KG1 (cell line): Measurements from ENCODE around the gene ABR.
"Not testable (repeated sequence)": the region's sequence is repeated elsewhere in the genome, so short reads cannot be mapped to it uniquely, and the experiment has no call there.

Source experiments
- DNase-seq: peaks from one replicate; lab custom pipeline; 2025; lab: John Stamatoyannopoulos, UW

Gene ABR

GRCh38 chr17:1047879-1048470 lies 131.8 kb downstream of the ABR start:
- no peak for DNase-seq

GRCh38 chr17:1047177-1047878 lies 132.5 kb downstream of the ABR start:
- no peak for DNase-seq

- DNase-seq = no peak
These were observed 134.3 kb downstream of the ABR start for GRCh38 chr17:1045456-1045855.

GRCh38 chr17:1044387-1045009 lies 135.3 kb downstream of the ABR start:
- not testable (repeated sequence) for DNase-seq

- DNase-seq = no peak
These were observed 136.1 kb downstream of the ABR start for GRCh38 chr17:1043601-1044251.

- DNase-seq = no peak
These were observed 137.3 kb downstream of the ABR start for GRCh38 chr17:1042486-1042885.

- DNase-seq = no peak
These were observed 138.0 kb downstream of the ABR start for GRCh38 chr17:1041746-1042145.

- DNase-seq = no peak
These were observed 139.6 kb downstream of the ABR start for GRCh38 chr17:1040216-1040600.

- DNase-seq = no peak
These were observed 140.1 kb downstream of the ABR start for GRCh38 chr17:1039511-1040215.

GRCh38 chr17:1039123-1039507 lies 140.7 kb downstream of the ABR start:
- DNase-seq = no peak

- no peak for DNase-seq
These were observed 141.2 kb downstream of the ABR start for GRCh38 chr17:1038459-1039122.

- no peak for DNase-seq
These were observed 142.4 kb downstream of the ABR start for GRCh38 chr17:1037238-1037879.

GRCh38 chr17:1036845-1037237 lies 142.9 kb downstream of the ABR start:
- no peak for DNase-seq

- DNase-seq = no peak
These were observed 143.5 kb downstream of the ABR start for GRCh38 chr17:1036171-1036844.

- DNase-seq = no peak
These were observed 144.1 kb downstream of the ABR start for GRCh38 chr17:1035546-1036170.

GRCh38 chr17:1034652-1035210 lies 145.1 kb downstream of the ABR start:
- DNase-seq = no peak

- no peak for DNase-seq
These were observed 146.3 kb downstream of the ABR start for GRCh38 chr17:1033503-1033902.

- no peak for DNase-seq
These were observed 147.4 kb downstream of the ABR start for GRCh38 chr17:1032391-1032790.

GRCh38 chr17:1031711-1032110 lies 148.1 kb downstream of the ABR start:
- no peak for DNase-seq
